Hepatocyte (in vitro differentiated cells): ENCODE results near the gene KRTAP17-1. TPM values are rescaled to one million over a fixed set of nuclear protein-coding genes. Genes with fewer than 3 reads are reported as not detected.

Source experiments
- DNase-seq: peaks from one replicate; pipeline ENCODE4 v3.0.0-alpha.2; 2016; ENCODE audit warnings: low spot score
- H2AFZ ChIP-seq: fragments of 200-600 bp; sonication (generic); 2 replicates; pipeline ENCODE4 v1.6.0; 2016; ENCODE audit warnings: antibody characterized with exemption, mild to moderate bottlenecking
- H3K27ac ChIP-seq: fragments of 200-600 bp; sonication (generic); 2 replicates; pipeline ENCODE4 v1.5.1; 2016; ENCODE audit warnings: mild to moderate bottlenecking
- H3K27me3 ChIP-seq: fragments of 200-600 bp; sonication (generic); 2 replicates; pipeline ENCODE4 v1.6.1; 2016
- H3K36me3 ChIP-seq: fragments of 200-600 bp; sonication (generic); replicated peaks from 2 replicates; pipeline ENCODE4 v1.5.1; 2016; ENCODE audit warnings: low read depth; ENCODE audit not compliant: insufficient read depth
- H3K4me1 ChIP-seq: fragments of 200-600 bp; sonication (generic); 2 replicates; pipeline ENCODE4 v1.5.1; 2016; ENCODE audit warnings: mild to moderate bottlenecking, moderate library complexity; ENCODE audit not compliant: insufficient read depth
- H3K4me2 ChIP-seq: fragments of 200-600 bp; sonication (generic); 2 replicates; pipeline ENCODE4 v1.6.0; 2016
- H3K4me3 ChIP-seq: fragments of 200-600 bp; sonication (generic); 2 replicates; pipeline ENCODE4 v1.5.1; 2016; ENCODE audit warnings: mild to moderate bottlenecking
- H3K79me2 ChIP-seq: fragments of 200-600 bp; sonication (generic); 2 replicates; pipeline ENCODE4 v1.6.0; 2017; ENCODE audit warnings: mild to moderate bottlenecking
- H3K9me2 ChIP-seq: fragments of 200-600 bp; sonication (generic); replicated peaks from 2 replicates; pipeline ENCODE4 v1.6.0; 2017; ENCODE audit warnings: mild to moderate bottlenecking; ENCODE audit not compliant: insufficient read depth
- H3K9me3 ChIP-seq: fragments of 200-600 bp; sonication (generic); 2 replicates; pipeline ENCODE4 v1.5.1; 2016; ENCODE audit warnings: low read depth, mild to moderate bottlenecking
- H4K20me1 ChIP-seq: fragments of 200-600 bp; sonication (generic); 2 replicates; pipeline ENCODE4 v1.6.0; 2016; ENCODE audit warnings: mild to moderate bottlenecking; ENCODE audit not compliant: insufficient read depth, poor library complexity, severe bottlenecking
- EZH2 ChIP-seq: fragments of 200-600 bp; sonication (generic); IDR thresholded peaks from 2 replicates; pipeline ENCODE4 v1.6.1; 2016; ENCODE audit warnings: antibody characterized with exemption, mild to moderate bottlenecking, borderline replicate concordance
- EZH2phosphoT487 ChIP-seq: fragments of 200-600 bp; sonication (generic); IDR thresholded peaks from one replicate; pipeline ENCODE4 v1.6.1; 2018; ENCODE audit warnings: antibody characterized with exemption, mild to moderate bottlenecking, low read depth, moderate library complexity; ENCODE audit not compliant: unreplicated experiment, severe bottlenecking
- WGBS: methylation state at CpG from one replicate; pipeline ENCODE4 v1.1.6; 2016; ENCODE audit warnings: low lambda C conversion rate; ENCODE audit errors: missing lambda C conversion rate; 5-methylcytosine and 5-hydroxymethylcytosine counted together
- polyA plus RNA-seq: library from polyadenylated mRNA; unstranded; fragments of >200 nt; fragmentation: Nextera tagmentation; extraction: Ambion mirVana; gene quantifications from 2 replicates; pipeline ENCODE4 v1.2.1, GENCODE V29; 2016
- total RNA-seq: library from RNA; depleted of rRNA; stranded (reverse); fragments of >200 nt; gene quantifications from 2 replicates; pipeline ENCODE4 v1.2.3, GENCODE V29; 2014
- TF ChIP-seq, protein P1 (sequence below): fragments of 200-600 bp; sonication (generic); IDR thresholded peaks from 2 replicates; pipeline ENCODE4 v1.5.1; 2016; ENCODE audit warnings: antibody characterized with exemption, mild to moderate bottlenecking; ENCODE audit not compliant: poor library complexity

The KRTAP17-1 gene
- total and polyA plus RNA-seq, 2 experiments from 2014 or later: 0.33 TPM; not detected in 1

GRCh38 chr17:41332239-41332638 is 16.7 kb upstream of the KRTAP17-1 start:
- Histone ChIP-seq H2AFZ (no peak overlapping the region), H3K9me3 (no peaks in the 10 kb centered on the region), H3K79me2 (no peaks in the 10 kb centered on the region), H3K4me2 (no peak overlapping the region), H3K27ac (no peak overlapping the region), H3K4me3 (no peak overlapping the region), H3K27me3 (no peaks in the 10 kb centered on the region), H3K4me1 (no peaks in the 10 kb centered on the region), H4K20me1 (no peaks in the 10 kb centered on the region), H3K9me2 (no peaks in the 10 kb centered on the region), H3K36me3 (no peaks in the 10 kb centered on the region)
- DNase-seq: no peak
- TF ChIP-seq EZH2: no peak
- TF ChIP-seq EZH2phosphoT487: no peak
- TF ChIP-seq, protein P1, sequence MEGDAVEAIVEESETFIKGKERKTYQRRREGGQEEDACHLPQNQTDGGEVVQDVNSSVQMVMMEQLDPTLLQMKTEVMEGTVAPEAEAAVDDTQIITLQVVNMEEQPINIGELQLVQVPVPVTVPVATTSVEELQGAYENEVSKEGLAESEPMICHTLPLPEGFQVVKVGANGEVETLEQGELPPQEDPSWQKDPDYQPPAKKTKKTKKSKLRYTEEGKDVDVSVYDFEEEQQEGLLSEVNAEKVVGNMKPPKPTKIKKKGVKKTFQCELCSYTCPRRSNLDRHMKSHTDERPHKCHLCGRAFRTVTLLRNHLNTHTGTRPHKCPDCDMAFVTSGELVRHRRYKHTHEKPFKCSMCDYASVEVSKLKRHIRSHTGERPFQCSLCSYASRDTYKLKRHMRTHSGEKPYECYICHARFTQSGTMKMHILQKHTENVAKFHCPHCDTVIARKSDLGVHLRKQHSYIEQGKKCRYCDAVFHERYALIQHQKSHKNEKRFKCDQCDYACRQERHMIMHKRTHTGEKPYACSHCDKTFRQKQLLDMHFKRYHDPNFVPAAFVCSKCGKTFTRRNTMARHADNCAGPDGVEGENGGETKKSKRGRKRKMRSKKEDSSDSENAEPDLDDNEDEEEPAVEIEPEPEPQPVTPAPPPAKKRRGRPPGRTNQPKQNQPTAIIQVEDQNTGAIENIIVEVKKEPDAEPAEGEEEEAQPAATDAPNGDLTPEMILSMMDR: no peak
- WGBS: 93% methylated on average over 2 of the region's 2 CpGs

- H3K4me3 ChIP-seq: no peak overlapping the region
- no peaks in the 10 kb centered on the region for H4K20me1 ChIP-seq
- TF ChIP-seq, protein P1: no peak
- TF ChIP-seq EZH2 (no peak), EZH2phosphoT487 (no peak)
- no peaks in the 10 kb centered on the region for H3K79me2 ChIP-seq
- no peaks in the 10 kb centered on the region for H3K9me2 ChIP-seq
- no peaks in the 10 kb centered on the region for H3K4me1 ChIP-seq
- H2AFZ ChIP-seq: no peak overlapping the region
- H3K27me3 ChIP-seq: no peaks in the 10 kb centered on the region
- no peaks in the 10 kb centered on the region for H3K9me3 ChIP-seq
- DNase-seq: no peak
- 85% methylated on average over 6 of the region's 7 CpGs for WGBS
- H3K27ac ChIP-seq: no peak overlapping the region
- no peaks in the 10 kb centered on the region for H3K36me3 ChIP-seq
- H3K4me2 ChIP-seq: no peak overlapping the region
Measured at GRCh38 chr17:41331606-41332005, 16.1 kb upstream of the KRTAP17-1 start.

DNA sequence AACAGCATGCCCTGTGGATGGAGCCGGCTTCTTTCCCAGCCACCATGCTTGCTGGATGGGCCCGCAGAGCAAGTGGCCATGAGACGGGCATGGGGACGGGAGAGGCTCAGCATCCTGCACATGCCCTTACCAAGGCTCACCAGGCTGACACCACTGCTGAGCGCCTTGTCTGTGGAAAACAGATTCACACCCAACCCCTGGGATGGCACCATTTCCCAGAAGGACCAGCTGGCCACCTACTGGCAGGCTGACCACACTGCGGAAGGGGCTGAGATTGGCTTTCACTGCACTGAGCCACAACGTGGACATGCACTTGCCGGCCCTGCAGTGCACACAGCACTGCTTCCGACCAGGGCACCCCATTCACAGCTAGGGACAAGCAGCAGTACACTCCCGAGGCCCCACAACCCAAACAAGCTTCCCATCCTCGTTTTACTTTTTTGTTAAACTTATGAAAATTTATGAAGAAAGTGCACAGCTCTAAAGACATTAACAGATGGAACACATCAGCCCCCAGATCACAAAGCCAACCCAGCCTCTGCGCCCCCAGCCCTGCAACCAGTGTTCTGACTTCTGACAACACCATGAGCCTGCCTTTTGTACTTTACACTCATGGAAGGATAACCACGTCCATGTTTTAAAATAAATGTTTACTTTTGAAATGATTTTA is 13.9 kb upstream of the KRTAP17-1 start:
- H3K4me1 ChIP-seq: no peaks in the 10 kb centered on the region
- H3K27ac ChIP-seq: no peak overlapping the region
- H3K36me3 ChIP-seq: no peaks in the 10 kb centered on the region
- no peaks in the 10 kb centered on the region for H3K27me3 ChIP-seq
- no peak overlapping the region for H3K4me2 ChIP-seq
- no peaks in the 10 kb centered on the region for H4K20me1 ChIP-seq
- H3K79me2 ChIP-seq: no peaks in the 10 kb centered on the region
- no peak overlapping the region for H2AFZ ChIP-seq
- WGBS: 53% methylated on average over 13 of the region's 13 CpGs
- DNase-seq: peak; percentile 72
- no peak for TF ChIP-seq EZH2phosphoT487
- TF ChIP-seq, protein P1: peak; percentile 61
- H3K9me2 ChIP-seq: no peaks in the 10 kb centered on the region
- no peak overlapping the region for H3K4me3 ChIP-seq
- H3K9me3 ChIP-seq: no peaks in the 10 kb centered on the region
